ENCODE data around the gene BTAF1.

Gene BTAF1

GRCh38 chr10:92047215-92047614 is 123.6 kb downstream of the BTAF1 start:
- no peak for DNase-seq (ENCODE audit: low read depth in 1 of 2, low spot score in 1 of 2)

GRCh38 chr10:92052088-92052487 is 128.5 kb downstream of the BTAF1 start:
- DNase-seq (ENCODE audit: low read depth in 1 of 2, low spot score in 1 of 2), result no peak

- DNase-seq (ENCODE audit: low read depth in 1 of 2, low spot score in 1 of 2), result no peak
Measured at GRCh38 chr10:92052741-92053140, 129.2 kb downstream of the BTAF1 start.

- no peak for DNase-seq (ENCODE audit: low read depth in 1 of 2, low spot score in 1 of 2)
Measured at GRCh38 chr10:92054807-92055206, 131.2 kb downstream of the BTAF1 start.

- DNase-seq (ENCODE audit: low read depth in 1 of 2, low spot score in 1 of 2), result no peak
Measured at GRCh38 chr10:92062273-92062672, 138.7 kb downstream of the BTAF1 start.

- DNase-seq (ENCODE audit: low read depth in 1 of 2, low spot score in 1 of 2), result no peak
Measured at GRCh38 chr10:92064506-92064905, 140.9 kb downstream of the BTAF1 start.

- DNase-seq (ENCODE audit: low read depth in 1 of 2, low spot score in 1 of 2), result no peak
Measured at GRCh38 chr10:92066386-92066785, 142.8 kb downstream of the BTAF1 start.

- DNase-seq (ENCODE audit: low read depth in 1 of 2, low spot score in 1 of 2), result no peak
Measured at GRCh38 chr10:92068900-92069299, 145.3 kb downstream of the BTAF1 start.

GRCh38 chr10:92074126-92074887 is 150.7 kb downstream of the BTAF1 start:
- no peak for DNase-seq (ENCODE audit: low read depth in 1 of 2, low spot score in 1 of 2)

- DNase-seq (ENCODE audit: low read depth in 1 of 2, low spot score in 1 of 2), result no peak
Measured at GRCh38 chr10:92075829-92076228, 152.3 kb downstream of the BTAF1 start.

- DNase-seq (ENCODE audit: low read depth in 1 of 2, low spot score in 1 of 2), result no peak
Measured at GRCh38 chr10:92076722-92077121, 153.2 kb downstream of the BTAF1 start.

- DNase-seq (ENCODE audit: low read depth in 1 of 2, low spot score in 1 of 2), result no peak
Measured at GRCh38 chr10:92079003-92079402, 155.4 kb downstream of the BTAF1 start.

Measured in activated T-helper 1 cell treated with anti-CD3 and anti-CD28 coated beads, Interleukin-2, amount 50 U/mL, for 16 hours (primary cell).